Femur (tissue), 1 donor: ENCODE results near the gene BCL2.

Experiments used
- DNase-seq: peaks from one replicate; pipeline ENCODE4 v3.0.0-alpha.2; 2017

Gene BCL2

GRCh38 chr18:63074981-63075404 lies 244.6 kb downstream of the BCL2 start:
- peak; percentile 85 for DNase-seq

GRCh38 chr18:63073481-63073880 lies 246.1 kb downstream of the BCL2 start:
- no peak for DNase-seq
